Body of pancreas (tissue), 4 donors: ENCODE results near the gene CLCNKB. TPM values are rescaled to one million over a fixed set of nuclear protein-coding genes. Genes with fewer than 3 reads are reported as not detected.
"Not testable (repeated sequence)": the region's sequence is repeated elsewhere in the genome, so short reads cannot be mapped to it uniquely, and the experiment has no call there.

Source experiments
- ATAC-seq: fragments of 150-250 bp; one replicate; pipeline ENCODE4 v1.9.1; 2016
- DNase-seq, 4 donors: peaks; one replicate each; pipeline ENCODE4 v3.0.0-alpha.2; 2019
- H3K27ac ChIP-seq, 4 donors: fragments of 200-600 bp; sonication (generic); 1 replicate in 3 of 4; 2 replicates in 1 of 4; pipeline versions ENCODE4 v1.5.1 to v1.6.1; 2016 to 2019; ENCODE audit warnings: mild to moderate bottlenecking in 1 of 4, mixed read lengths in 1 of 4, moderate library complexity in 1 of 4
- H3K27me3 ChIP-seq, 2 donors: fragments of 200-600 bp; sonication (generic); one replicate each; pipeline ENCODE4 v1.6.0; 2016; ENCODE audit warnings: mild to moderate bottlenecking in 1 of 2
- H3K36me3 ChIP-seq, 2 donors: fragments of 200-600 bp; sonication (generic); replicated peaks in 1 of 2; 2 replicates each; pipeline ENCODE4 v1.5.1; 2016; ENCODE audit warnings: low read depth in 2 of 2; ENCODE audit not compliant: insufficient read depth in 1 of 2
- H3K4me1 ChIP-seq: fragments of 200-600 bp; sonication (generic); one replicate; pipeline ENCODE4 v1.6.0; 2016
- H3K4me3 ChIP-seq, 2 donors: fragments of 200-600 bp; sonication (generic); 1 replicate in 1 of 2; 2 replicates in 1 of 2; pipeline ENCODE4 v1.5.1; 2016 to 2019
- H3K9me3 ChIP-seq, 3 donors: fragments of 200-600 bp; sonication (generic); 1 replicate in 2 of 3; 2 replicates in 1 of 3; pipeline ENCODE4 v1.5.1; 2016
- POLR2A ChIP-seq, 3 donors: fragments of 450-650 bp; IDR thresholded peaks; one replicate each; pipeline ENCODE4 v1.6.1; 2016; ENCODE audit warnings: antibody characterized with exemption in 3 of 3, mild to moderate bottlenecking in 2 of 3
- WGBS, 2 donors: methylation state at CpG; one replicate each; pipeline ENCODE4 v1.1.5; 2017; 5-methylcytosine and 5-hydroxymethylcytosine counted together
- intact Hi-C: fragments of 100-400 bp; cut with DNase I; formaldehyde crosslinking; loops from one replicate; pipeline ENCODE4 v1.15.1; 2023
- total RNA-seq, 2 donors: library from RNA; depleted of rRNA; stranded (reverse); fragments of >200 nt; gene quantifications; one replicate each; pipeline ENCODE4 v1.1.0, GENCODE V29; 2016
- TF ChIP-seq, protein P1 (sequence below), 7 experiments: fragments of 450-650 bp in 4 of 7; fragments of 200-600 bp in 3 of 7; sonication (generic) in 3 of 7; IDR thresholded peaks; one replicate each; pipeline ENCODE4 v1.5.1; 2016 to 2019; ENCODE audit warnings: antibody characterized with exemption in 7 of 7

Gene CLCNKB
- total RNA-seq, 2 donors from 2014 or later, result 1.3 TPM; not detected in 1

DNA sequence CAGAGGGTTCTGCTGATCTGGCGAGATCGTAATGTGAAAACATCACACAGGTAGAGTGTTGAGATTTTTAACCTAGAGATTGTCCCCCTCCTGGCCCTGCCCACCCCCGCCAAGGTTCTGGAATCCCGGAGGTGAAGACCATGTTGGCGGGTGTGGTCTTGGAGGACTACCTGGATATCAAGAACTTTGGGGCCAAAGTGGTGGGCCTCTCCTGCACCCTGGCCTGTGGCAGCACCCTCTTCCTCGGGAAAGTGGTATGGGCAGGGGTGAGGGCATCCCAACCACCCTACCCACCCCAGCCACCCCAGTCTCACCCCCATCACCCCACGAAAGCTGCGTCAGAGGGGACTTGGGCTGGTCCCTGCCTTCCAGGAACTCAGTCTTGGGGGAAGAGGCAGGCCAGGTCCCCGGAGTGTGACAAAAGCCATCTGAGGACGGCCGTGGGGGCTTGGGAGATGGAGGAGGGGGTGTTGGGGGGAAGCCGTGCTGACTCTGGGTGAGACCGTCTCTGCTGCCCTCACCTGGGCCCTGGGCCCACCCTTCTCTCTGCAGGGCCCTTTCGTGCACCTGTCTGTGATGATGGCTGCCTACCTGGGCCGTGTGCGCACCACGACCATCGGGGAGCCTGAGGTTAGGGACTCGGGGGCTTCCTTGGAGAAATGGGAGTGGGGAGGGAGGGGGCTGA is 4.4 kb downstream of the CLCNKB start:
- no peak overlapping the region for H3K4me3 ChIP-seq
- no peak overlapping the region for H3K27ac ChIP-seq
- no peak for ATAC-seq
- DNase-seq, result no peak
- TF ChIP-seq, protein P1, sequence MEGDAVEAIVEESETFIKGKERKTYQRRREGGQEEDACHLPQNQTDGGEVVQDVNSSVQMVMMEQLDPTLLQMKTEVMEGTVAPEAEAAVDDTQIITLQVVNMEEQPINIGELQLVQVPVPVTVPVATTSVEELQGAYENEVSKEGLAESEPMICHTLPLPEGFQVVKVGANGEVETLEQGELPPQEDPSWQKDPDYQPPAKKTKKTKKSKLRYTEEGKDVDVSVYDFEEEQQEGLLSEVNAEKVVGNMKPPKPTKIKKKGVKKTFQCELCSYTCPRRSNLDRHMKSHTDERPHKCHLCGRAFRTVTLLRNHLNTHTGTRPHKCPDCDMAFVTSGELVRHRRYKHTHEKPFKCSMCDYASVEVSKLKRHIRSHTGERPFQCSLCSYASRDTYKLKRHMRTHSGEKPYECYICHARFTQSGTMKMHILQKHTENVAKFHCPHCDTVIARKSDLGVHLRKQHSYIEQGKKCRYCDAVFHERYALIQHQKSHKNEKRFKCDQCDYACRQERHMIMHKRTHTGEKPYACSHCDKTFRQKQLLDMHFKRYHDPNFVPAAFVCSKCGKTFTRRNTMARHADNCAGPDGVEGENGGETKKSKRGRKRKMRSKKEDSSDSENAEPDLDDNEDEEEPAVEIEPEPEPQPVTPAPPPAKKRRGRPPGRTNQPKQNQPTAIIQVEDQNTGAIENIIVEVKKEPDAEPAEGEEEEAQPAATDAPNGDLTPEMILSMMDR (IDR thresholded peaks at IDR 0.05), result no peak
- no peak for TF ChIP-seq POLR2A (IDR thresholded peaks at IDR 0.05)
- H3K27me3 ChIP-seq, result no peaks in the 10 kb centered on the region
- no peaks in the 10 kb centered on the region for H3K9me3 ChIP-seq
- H3K36me3 ChIP-seq, result no peaks in the 10 kb centered on the region
- peaks cover 27% of the 10 kb centered on the region for H3K4me1 ChIP-seq
- WGBS, 2 donors, result 76 to 88% methylated on average over 9 to 19 of the region's 19 CpGs
- intact Hi-C loops, result no loop called here

DNA sequence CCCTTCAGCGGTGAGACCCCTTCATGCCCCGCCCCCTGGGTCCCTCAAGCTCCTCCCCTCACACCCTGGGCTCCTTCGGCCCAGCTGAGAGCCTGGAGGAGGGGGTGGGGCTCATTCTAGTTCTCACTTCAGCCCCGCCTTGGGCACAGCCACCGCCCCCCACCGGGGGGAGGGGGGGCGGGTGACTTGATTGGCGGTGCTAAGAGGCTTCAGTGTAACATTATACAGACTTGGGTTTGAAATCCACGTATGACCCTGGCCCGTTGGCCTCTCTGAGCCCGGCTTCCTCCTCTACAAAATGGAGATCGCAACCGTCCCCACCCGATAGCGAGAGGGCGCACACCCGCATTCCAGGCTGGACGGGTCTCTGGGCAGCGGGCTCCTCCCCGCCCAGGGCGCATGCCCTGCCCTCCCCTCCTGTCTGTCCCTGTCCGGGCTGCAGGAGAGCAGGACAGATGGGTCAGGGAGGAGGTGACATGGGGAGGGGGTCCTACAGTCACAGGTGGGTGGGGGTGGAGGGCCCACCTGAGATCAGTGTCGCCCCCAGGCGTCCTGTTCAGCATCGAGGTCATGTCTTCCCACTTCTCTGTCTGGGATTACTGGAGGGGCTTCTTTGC is 5.1 kb downstream of the CLCNKB start:
- DNase-seq (peak; percentile 52 to 67 (median 64)), ATAC-seq (peak; percentile 53)
- intact Hi-C loops, result no loop called here
- Histone ChIP-seq H3K27me3 (no peaks in the 10 kb centered on the region), H3K27ac (no peak overlapping the region), H3K4me1 (peaks cover 22% of the 10 kb centered on the region), H3K36me3 (no peaks in the 10 kb centered on the region), H3K9me3 (no peaks in the 10 kb centered on the region), H3K4me3 (no peak overlapping the region)
- TF ChIP-seq POLR2A (IDR thresholded peaks at IDR 0.05), result no peak
- TF ChIP-seq, protein P1 (IDR thresholded peaks at IDR 0.05), result no peak
- WGBS, 2 donors, result 1 to 3% methylated on average over 18 to 22 of the region's 25 CpGs

DNA sequence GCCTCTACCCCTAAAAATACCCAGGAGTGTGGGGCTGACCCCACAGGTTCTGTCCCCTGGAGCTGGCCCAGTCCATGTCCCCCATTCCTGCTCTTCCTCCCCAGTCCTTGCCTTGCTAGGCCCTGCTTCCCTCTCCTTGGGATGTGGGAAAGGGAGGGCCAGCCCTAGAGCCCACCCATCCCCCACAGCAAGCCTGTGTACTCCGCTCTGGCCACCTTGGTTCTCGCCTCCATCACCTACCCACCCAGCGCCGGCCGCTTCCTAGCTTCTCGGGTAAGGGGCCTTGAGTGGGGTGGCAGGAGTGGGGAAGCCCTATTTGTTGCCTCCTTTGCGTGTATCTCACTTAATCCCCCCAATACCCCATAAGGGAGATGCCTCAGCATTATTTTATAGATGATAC is 6.7 kb downstream of the CLCNKB start:
- Histone ChIP-seq H3K27ac (no peak overlapping the region), H3K4me3 (no peak overlapping the region), H3K36me3 (no peaks in the 10 kb centered on the region), H3K9me3 (no peaks in the 10 kb centered on the region), H3K4me1 (peaks cover 13% of the 10 kb centered on the region), H3K27me3 (no peaks in the 10 kb centered on the region)
- 79 to 80% methylated on average over 7 of the region's 7 CpGs for WGBS, 2 donors
- ATAC-seq, result no peak
- no peak for DNase-seq
- intact Hi-C loops, result loop anchor here (5.0 kb wide), 1 partner anchor 43 kb away; no protein-coding TSS in a partner anchor
- TF ChIP-seq POLR2A (IDR thresholded peaks at IDR 0.05), result no peak
- TF ChIP-seq, protein P1 (IDR thresholded peaks at IDR 0.05), result no peak

DNA sequence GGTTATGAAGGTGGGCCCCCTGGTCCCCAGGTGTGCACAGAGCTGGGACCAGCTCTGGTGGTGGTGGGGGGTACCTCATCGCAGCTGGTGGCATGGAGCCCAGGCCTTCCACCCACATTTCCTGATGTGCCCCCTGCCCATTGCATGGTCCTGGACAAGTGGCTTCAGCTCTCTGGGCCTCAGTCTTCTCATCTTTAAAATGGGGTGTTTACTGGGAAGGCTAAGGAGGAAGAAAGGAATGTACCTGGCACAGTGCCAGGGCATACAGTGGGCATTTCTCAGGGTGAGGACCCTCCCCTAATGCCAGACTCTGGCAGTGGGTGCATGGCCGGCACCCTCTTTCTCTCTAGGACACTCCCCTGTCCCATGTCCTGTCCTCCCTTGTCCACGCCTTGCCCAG is 7.5 kb downstream of the CLCNKB start:
- DNase-seq, result no peak
- Histone ChIP-seq H3K9me3 (no peaks in the 10 kb centered on the region), H3K4me1 (peaks cover 20% of the 10 kb centered on the region), H3K36me3 (no peaks in the 10 kb centered on the region), H3K4me3 (no peak overlapping the region), H3K27me3 (no peaks in the 10 kb centered on the region), H3K27ac (no peak overlapping the region)
- intact Hi-C loops, result loop anchor here (5.0 kb wide), 1 partner anchor 44 kb away; no protein-coding TSS in a partner anchor
- WGBS, 2 donors, result 60 to 78% methylated on average over 2 of the region's 3 CpGs
- no peak for ATAC-seq
- TF ChIP-seq, protein P1 (IDR thresholded peaks at IDR 0.05), result no peak
- no peak for TF ChIP-seq POLR2A (IDR thresholded peaks at IDR 0.05)

DNA sequence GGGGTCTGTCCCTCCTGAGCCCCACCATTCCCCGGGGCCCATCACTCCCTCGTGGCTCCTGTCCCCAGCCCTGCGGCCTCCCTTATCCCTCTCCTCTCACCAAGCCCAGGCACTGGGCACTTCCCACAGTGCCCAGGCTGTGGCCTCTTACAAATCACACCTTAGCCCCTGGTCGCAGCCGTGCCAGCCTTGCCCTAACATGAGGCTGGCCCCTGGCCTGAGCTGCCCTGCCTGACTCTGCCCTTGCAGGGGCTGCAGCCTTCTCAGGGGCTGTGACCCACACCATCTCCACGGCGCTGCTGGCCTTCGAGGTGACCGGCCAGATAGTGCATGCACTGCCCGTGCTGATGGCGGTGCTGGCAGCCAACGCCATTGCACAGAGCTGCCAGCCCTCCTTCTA is 8.4 kb downstream of the CLCNKB start:
- DNase-seq, H3K27me3 ChIP-seq, H3K36me3 ChIP-seq, H3K4me3 ChIP-seq, H3K9me3 ChIP-seq, ATAC-seq, H3K27ac ChIP-seq: not testable (repeated sequence)
- 75 to 89% methylated on average over 5 to 11 of the region's 12 CpGs for WGBS, 2 donors
- intact Hi-C loops, result loop anchor here (5.0 kb wide), 1 partner anchor 45 kb away; no protein-coding TSS in a partner anchor
- peaks cover 20% of the 10 kb centered on the region for H3K4me1 ChIP-seq
